H9 (cell line): ENCODE measurements around the gene GPR12. TPM values are rescaled to one million over a fixed set of nuclear protein-coding genes. Genes with fewer than 3 reads are reported as not detected.

Experiments
- DNase-seq: peaks from one replicate; pipeline ENCODE4 v3.0.0-alpha.2; 2017
- H2AFZ ChIP-seq: one replicate; pipeline ENCODE4 v1.6.1; 2013; ENCODE audit warnings: mild to moderate bottlenecking, low read length, control low read depth, moderate library complexity
- H2AK5ac ChIP-seq: 2 replicates; pipeline ENCODE4 v1.6.1; 2013; ENCODE audit warnings: low read length, control low read depth, mixed read lengths; ENCODE audit not compliant: insufficient read length
- H2BK120ac ChIP-seq: one replicate; pipeline ENCODE4 v1.6.1; 2013; ENCODE audit warnings: low read depth, mild to moderate bottlenecking, low read length, control low read depth, inconsistent platforms; ENCODE audit not compliant: poor library complexity, severe bottlenecking
- H2BK12ac ChIP-seq: 2 replicates; pipeline ENCODE4 v1.6.1; 2013; ENCODE audit warnings: low read length, control low read depth, mixed read lengths, low read depth; ENCODE audit not compliant: insufficient read length
- H2BK15ac ChIP-seq: 2 replicates; pipeline ENCODE4 v1.6.1; 2013; ENCODE audit warnings: low read depth, low read length, control low read depth
- H2BK20ac ChIP-seq: one replicate; pipeline ENCODE4 v1.6.1; 2013; ENCODE audit warnings: low read depth, mild to moderate bottlenecking, low read length, control low read depth, inconsistent platforms; ENCODE audit not compliant: poor library complexity, severe bottlenecking
- H2BK5ac ChIP-seq: 2 replicates; pipeline ENCODE4 v1.6.1; 2013; ENCODE audit warnings: low read length, control low read depth, mixed read lengths; ENCODE audit not compliant: insufficient read length
- H3K14ac ChIP-seq: 2 replicates; pipeline ENCODE4 v1.6.1; 2013; ENCODE audit warnings: low read length, control low read depth; ENCODE audit not compliant: insufficient read depth
- H3K18ac ChIP-seq: 2 replicates; pipeline ENCODE4 v1.6.1; 2013; ENCODE audit warnings: low read depth, mild to moderate bottlenecking, mixed read lengths, low read length, control low read depth; ENCODE audit not compliant: insufficient read length
- H3K23ac ChIP-seq: 2 replicates; pipeline ENCODE4 v1.6.1; 2013; ENCODE audit warnings: low read length, control low read depth, mixed read lengths, low read depth; ENCODE audit not compliant: insufficient read length
- H3K23me2 ChIP-seq: 2 replicates; pipeline ENCODE4 v1.6.1; 2013; ENCODE audit warnings: low read depth, mild to moderate bottlenecking, mixed read lengths, low read length, control low read depth; ENCODE audit not compliant: insufficient read length, poor library complexity, severe bottlenecking
- H3K27ac ChIP-seq: 2 replicates; pipeline ENCODE4 v1.5.1; 2013; ENCODE audit warnings: low read length, control low read depth, mixed read lengths, low read depth; ENCODE audit not compliant: insufficient read length
- H3K27me3 ChIP-seq: 2 replicates; pipeline ENCODE4 v1.6.1; 2013; ENCODE audit warnings: low read length, control low read depth, inconsistent platforms; ENCODE audit not compliant: insufficient read depth
- H3K4ac ChIP-seq: 2 replicates; pipeline ENCODE4 v1.6.1; 2013; ENCODE audit warnings: low read depth, mild to moderate bottlenecking, control low read depth, inconsistent platforms, low read length, moderate library complexity
- H3K4me1 ChIP-seq: 2 replicates; pipeline ENCODE4 v1.6.1; 2013; ENCODE audit warnings: low read length, control low read depth, inconsistent platforms; ENCODE audit not compliant: insufficient read depth
- H3K4me2 ChIP-seq: 2 replicates; pipeline ENCODE4 v1.6.1; 2013; ENCODE audit warnings: low read length, control low read depth, mixed read lengths; ENCODE audit not compliant: insufficient read length, insufficient read depth
- H3K56ac ChIP-seq: 2 replicates; pipeline ENCODE4 v1.6.1; 2013; ENCODE audit warnings: low read depth, mild to moderate bottlenecking, mixed read lengths, low read length, control low read depth; ENCODE audit not compliant: insufficient read length
- H3K79me1 ChIP-seq: 2 replicates; pipeline ENCODE4 v1.6.1; 2013; ENCODE audit warnings: low read depth, mild to moderate bottlenecking, moderate library complexity, low read length, control low read depth, inconsistent platforms; ENCODE audit not compliant: insufficient read depth, poor library complexity, severe bottlenecking
- H3K79me2 ChIP-seq: 2 replicates; pipeline ENCODE4 v1.6.1; 2013; ENCODE audit warnings: low read length, control low read depth, inconsistent platforms; ENCODE audit not compliant: insufficient read depth
- H3K9ac ChIP-seq: 2 replicates; pipeline ENCODE4 v1.6.1; 2013; ENCODE audit warnings: low read length, control low read depth, mixed read lengths; ENCODE audit not compliant: insufficient read length; ENCODE audit errors: extremely low read depth
- H3K9me3 ChIP-seq: one replicate; pipeline ENCODE4 v1.6.1; 2013; ENCODE audit warnings: low read depth, low read length, inconsistent platforms; ENCODE audit not compliant: control insufficient read depth
- H3T11ph ChIP-seq: one replicate; pipeline ENCODE4 v1.6.1; 2013; ENCODE audit warnings: mild to moderate bottlenecking, low read length, control low read depth, inconsistent platforms
- H4K20me1 ChIP-seq: one replicate; pipeline ENCODE4 v1.6.1; 2013; ENCODE audit not compliant: control insufficient read depth, insufficient read length, insufficient read depth
- H4K5ac ChIP-seq: 2 replicates; pipeline ENCODE4 v1.6.1; 2013; ENCODE audit warnings: low read depth, mild to moderate bottlenecking, mixed read lengths, low read length, control low read depth; ENCODE audit not compliant: insufficient read length
- H4K8ac ChIP-seq: replicated peaks from 2 replicates; pipeline ENCODE4 v1.6.1; 2013; ENCODE audit warnings: low read length, control low read depth, mixed read lengths, low read depth; ENCODE audit not compliant: insufficient read length
- H4K91ac ChIP-seq: 2 replicates; pipeline ENCODE4 v1.6.1; 2013; ENCODE audit warnings: low read depth, mild to moderate bottlenecking, moderate library complexity, mixed read lengths, low read length, control low read depth; ENCODE audit not compliant: insufficient read length
- H3K27ac Mint-ChIP-seq, 3 experiments: 2 replicates in 2 of 3; 3 replicates in 1 of 3; pipeline ENCODE4 v1.8.0; 2020 to 2021; ENCODE audit warnings: mixed read lengths in 3 of 3, mild to moderate bottlenecking in 1 of 3, moderate library complexity in 1 of 3
- H3K27me3 Mint-ChIP-seq: 2 replicates; pipeline ENCODE4 v1.8.0; 2021; ENCODE audit warnings: low read depth, mild to moderate bottlenecking, moderate library complexity, mixed read lengths
- H3K36me3 Mint-ChIP-seq, 3 experiments: 2 replicates in 2 of 3; 3 replicates in 1 of 3; pipeline ENCODE4 v1.8.0; 2020 to 2021; ENCODE audit warnings: low read depth in 3 of 3, mixed read lengths in 3 of 3; ENCODE audit not compliant: insufficient read depth in 1 of 3
- H3K4me1 Mint-ChIP-seq, 2 experiments: 2 replicates each; pipeline ENCODE4 v1.8.0; 2020; ENCODE audit warnings: mixed read lengths in 2 of 2
- H3K4me3 Mint-ChIP-seq, 2 experiments: 2 replicates in 1 of 2; 3 replicates in 1 of 2; pipeline ENCODE4 v1.8.0; 2020 to 2021; ENCODE audit warnings: mild to moderate bottlenecking in 2 of 2, mixed read lengths in 2 of 2, moderate library complexity in 1 of 2
- H3K9me3 Mint-ChIP-seq, 2 experiments: 2 replicates in 1 of 2; 3 replicates in 1 of 2; pipeline ENCODE4 v1.8.0; 2020; ENCODE audit warnings: mild to moderate bottlenecking in 2 of 2, mixed read lengths in 2 of 2, moderate library complexity in 1 of 2
- CTCF ChIP-seq: fragments of 200-600 bp; sonication (generic); conservative IDR thresholded peaks from 3 replicates; pipeline ENCODE4 v1.8.0; 2021; ENCODE audit warnings: antibody characterized with exemption, mild to moderate bottlenecking
- WGBS: extraction: QIAGEN DNeasy Blood & Tissue Kit; methylation state at CpG from one replicate; pipeline ENCODE4 v1.1.7; 2013; ENCODE audit warnings: missing lambda C conversion rate, low lambda C conversion rate, mixed read lengths; ENCODE audit not compliant: insufficient read length; ENCODE audit errors: extremely low coverage; 5-methylcytosine and 5-hydroxymethylcytosine counted together
- total RNA-seq: library from RNA; stranded (reverse); gene quantifications from 2 replicates; pipeline ENCODE4 v1.2.1, GENCODE V29; 2021

Gene GPR12
- total RNA-seq, 1 experiment from 2014 or later = not detected

GRCh38 chr13:26710166-26710565, 50.4 kb downstream of the GPR12 start:
- H3K36me3 Mint-ChIP-seq = peaks cover 5 to 11% (median 5%) of the 10 kb centered on the region in 3 experiments; a peak in 6 of 7 replicates
- Histone ChIP-seq H2BK120ac (no peak overlapping the region), H3K23me2 (no peaks in the 10 kb centered on the region), H4K5ac (no peak overlapping the region), H3K4ac (no peak overlapping the region), H3K14ac (no peak overlapping the region), H3K56ac (no peak overlapping the region), H3K4me2 (no peak overlapping the region), H3K9ac (no peak overlapping the region), H2BK5ac (no peak overlapping the region), H4K8ac (no peak overlapping the region), H3K79me2 (no peaks in the 10 kb centered on the region), H4K20me1 (peaks cover 4% of the 10 kb centered on the region), H2BK15ac (no peak overlapping the region), H3K23ac (no peak overlapping the region), H2BK12ac (no peak overlapping the region), H2BK20ac (no peak overlapping the region), H3K27me3 (no peaks in the 10 kb centered on the region), H3T11ph (no peak overlapping the region), H3K9me3 (no peaks in the 10 kb centered on the region), H3K18ac (no peak overlapping the region), H3K4me1 (no peaks in the 10 kb centered on the region), H3K79me1 (no peaks in the 10 kb centered on the region), H4K91ac (no peak overlapping the region), H2AFZ (no peak overlapping the region), H3K27ac (no peak overlapping the region), H2AK5ac (no peak overlapping the region)
- H3K9me3 Mint-ChIP-seq = peaks cover 14 to 16% of the 10 kb centered on the region in 2 experiments
- peak overlapping the region in 1 of 3 experiments; percentile 78; a peak in 1 of 7 replicates for H3K27ac Mint-ChIP-seq
- no peak overlapping the region for H3K4me3 Mint-ChIP-seq
- DNase-seq = peak; percentile 57
- H3K4me1 Mint-ChIP-seq = peaks cover 20 to 24% of the 10 kb centered on the region in 2 experiments
- TF ChIP-seq CTCF = no peak
- no CpG with 5 or more reads among the region's 13 CpGs for WGBS
- peaks cover 9% of the 10 kb centered on the region for H3K27me3 Mint-ChIP-seq
